NCI-H1105 treated with DMSO at 0.1 percent for 48 hours (cell line): ENCODE data around the gene CNDP1.

ENCODE experiments used
- DNase-seq: peaks from one replicate; lab custom pipeline; 2025; lab: John Stamatoyannopoulos, UW

The CNDP1 gene

DNA sequence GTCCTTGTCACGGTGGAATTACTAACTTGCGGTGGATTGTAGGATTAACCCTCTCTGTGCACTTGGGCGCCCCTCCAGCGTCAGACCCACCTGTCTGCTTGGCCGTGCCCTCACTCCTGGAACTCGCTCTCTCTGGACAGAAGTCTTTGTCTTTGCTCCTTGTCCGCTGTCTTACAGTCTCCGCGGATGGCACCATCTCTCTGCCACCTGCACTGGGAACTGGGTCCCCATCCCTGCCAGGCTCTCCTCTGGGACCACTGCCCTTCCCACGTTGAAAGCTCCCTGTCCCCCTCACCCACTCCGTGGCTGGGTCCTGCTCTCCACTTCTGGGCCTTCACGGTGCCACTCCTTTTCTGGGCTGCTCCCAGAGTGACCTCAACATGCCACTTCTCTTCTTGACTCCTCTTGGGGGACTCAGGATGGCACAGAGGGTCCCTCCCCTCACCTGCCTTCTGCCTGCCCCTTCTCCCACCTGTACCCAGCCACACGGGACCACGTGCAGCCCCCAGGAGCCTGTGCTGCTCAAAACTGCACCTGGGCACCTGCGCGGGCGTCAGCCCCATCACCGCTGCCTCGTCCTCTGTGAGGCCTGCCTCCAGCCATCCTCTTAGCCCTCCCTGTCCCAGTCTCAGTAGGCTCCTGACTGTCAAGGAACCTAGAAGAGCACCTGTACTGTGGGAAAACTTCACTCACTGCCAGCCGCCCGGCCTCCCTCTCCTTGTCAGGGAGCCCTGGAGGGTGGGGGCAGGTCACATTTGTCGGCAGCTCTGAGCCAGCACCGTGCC is 27.0 kb upstream of the CNDP1 start:
- DNase-seq: no peak

DNA sequence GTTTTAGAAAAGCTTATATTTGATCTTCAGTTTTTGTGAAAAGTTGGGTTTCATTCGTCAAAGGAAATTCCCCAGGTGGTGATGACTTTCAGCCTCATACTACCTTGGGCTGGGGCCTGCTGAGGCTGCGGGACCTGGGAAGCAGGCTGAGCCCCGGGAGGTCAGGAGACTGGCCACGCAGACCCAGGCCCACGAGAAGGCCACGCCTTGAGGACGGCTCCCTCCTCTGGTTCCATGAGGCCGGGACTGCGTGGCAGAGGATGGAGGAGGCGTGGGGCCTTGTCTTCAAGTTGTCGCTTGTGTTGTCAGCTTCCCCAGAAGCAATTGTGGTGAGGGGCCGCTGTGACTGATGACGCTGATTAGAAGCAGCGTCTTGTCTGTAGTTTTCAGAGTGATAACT is 26.4 kb upstream of the CNDP1 start:
- no peak for DNase-seq

DNA sequence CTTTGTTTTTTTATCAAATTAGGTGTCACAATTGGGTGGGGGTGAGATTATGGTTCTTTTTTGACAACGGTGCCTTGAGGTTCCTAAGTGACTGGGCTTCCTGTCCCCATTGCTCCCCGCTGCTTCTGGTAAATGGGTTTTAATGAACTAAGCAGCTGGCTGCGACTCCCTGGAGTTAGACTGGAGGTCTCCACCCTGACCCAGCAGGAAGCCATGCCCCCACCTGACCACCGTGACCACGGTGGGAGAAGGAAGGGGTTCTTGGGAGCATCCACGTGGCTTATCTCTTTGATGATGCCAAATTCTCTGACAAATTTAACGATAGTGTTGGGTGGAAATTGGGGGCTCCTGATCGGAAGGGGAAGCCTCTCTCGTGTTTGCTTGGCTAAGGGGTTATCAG is 25.9 kb upstream of the CNDP1 start:
- no peak for DNase-seq

- no peak for DNase-seq
Measured at GRCh38 chr18:74508821-74509225, 25.5 kb upstream of the CNDP1 start.

DNA sequence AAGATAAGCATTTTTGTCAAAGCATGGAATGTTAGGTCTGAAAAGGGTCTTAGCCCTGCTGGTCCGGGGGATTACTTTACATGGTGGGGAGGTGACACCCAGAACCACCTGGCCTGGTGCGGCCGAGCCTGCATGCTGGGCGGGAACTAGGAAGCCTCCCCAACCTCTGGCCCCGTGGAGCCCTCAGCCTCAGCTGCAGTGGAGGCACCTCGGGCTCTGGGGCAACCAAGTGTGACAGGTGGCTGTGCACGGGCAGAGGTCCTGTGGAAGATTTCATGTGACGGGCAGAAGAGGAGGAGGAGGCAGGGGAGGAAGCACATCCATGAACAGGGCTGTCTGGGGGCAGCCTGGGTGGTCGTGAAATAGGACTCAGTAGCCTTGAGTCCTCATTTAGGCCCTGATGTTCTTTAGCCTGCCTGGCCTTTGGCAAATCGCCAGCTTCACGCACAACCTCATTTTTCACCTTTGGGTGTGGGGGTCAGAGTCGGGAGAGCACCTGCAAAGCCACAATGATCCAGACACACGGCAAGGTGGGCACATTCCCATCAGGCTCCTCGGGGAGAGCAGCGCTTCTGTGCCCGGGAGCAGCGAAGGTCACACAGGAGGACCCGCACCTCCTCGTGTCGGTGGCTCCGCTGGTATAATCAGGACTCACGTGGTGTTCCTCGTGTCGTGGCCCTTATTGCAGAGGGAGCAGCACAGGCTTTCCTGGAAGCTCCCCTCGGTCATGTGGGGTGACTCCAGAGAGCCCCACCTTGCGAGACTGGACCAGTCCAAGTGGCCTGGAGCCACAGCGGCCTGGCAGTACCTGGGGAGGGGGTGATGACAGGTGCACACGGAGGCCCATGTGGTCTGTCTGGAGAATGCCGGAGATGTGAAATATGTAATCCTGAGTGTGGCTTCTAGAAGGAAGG is 24.2 kb upstream of the CNDP1 start:
- no peak for DNase-seq

GRCh38 chr18:74510770-74511095 is 23.6 kb upstream of the CNDP1 start:
- DNase-seq: no peak

GRCh38 chr18:74511823-74512222 is 22.5 kb upstream of the CNDP1 start:
- no peak for DNase-seq

DNA sequence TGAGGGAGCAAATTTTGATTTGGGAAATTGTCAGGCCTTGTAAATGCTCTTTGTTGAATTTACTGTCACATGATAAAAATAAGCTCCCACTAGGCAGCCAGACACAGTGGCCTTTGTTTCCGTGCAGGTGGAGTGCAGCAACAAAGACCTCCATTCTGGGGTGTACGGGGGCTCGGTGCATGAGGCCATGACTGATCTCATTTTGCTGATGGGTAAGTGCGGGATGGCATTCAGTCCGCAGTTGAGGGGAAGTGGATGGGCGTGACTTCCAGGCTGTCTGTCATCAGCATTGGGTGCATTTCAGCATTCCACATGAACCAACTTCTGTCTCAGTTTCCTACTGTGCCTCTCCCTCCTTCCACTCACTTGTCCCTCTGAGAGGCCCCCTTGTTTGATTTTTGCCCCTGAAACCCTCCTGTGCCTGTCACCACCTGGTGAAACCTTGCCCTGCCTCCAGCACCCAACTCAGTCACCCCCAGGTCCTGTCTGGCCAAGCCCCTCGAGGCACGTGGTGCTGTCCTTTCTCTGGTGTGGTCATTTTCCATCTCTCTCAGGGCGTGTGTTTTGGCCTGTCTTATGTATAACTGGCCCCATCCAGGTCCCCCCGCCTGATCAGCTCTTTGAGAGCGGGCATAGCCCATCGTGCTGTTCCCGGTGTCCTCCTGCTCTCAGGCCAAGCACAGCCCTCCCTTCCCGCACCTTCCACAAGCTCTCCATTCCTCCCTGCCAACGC is 21.8 kb upstream of the CNDP1 start:
- DNase-seq: no peak

DNA sequence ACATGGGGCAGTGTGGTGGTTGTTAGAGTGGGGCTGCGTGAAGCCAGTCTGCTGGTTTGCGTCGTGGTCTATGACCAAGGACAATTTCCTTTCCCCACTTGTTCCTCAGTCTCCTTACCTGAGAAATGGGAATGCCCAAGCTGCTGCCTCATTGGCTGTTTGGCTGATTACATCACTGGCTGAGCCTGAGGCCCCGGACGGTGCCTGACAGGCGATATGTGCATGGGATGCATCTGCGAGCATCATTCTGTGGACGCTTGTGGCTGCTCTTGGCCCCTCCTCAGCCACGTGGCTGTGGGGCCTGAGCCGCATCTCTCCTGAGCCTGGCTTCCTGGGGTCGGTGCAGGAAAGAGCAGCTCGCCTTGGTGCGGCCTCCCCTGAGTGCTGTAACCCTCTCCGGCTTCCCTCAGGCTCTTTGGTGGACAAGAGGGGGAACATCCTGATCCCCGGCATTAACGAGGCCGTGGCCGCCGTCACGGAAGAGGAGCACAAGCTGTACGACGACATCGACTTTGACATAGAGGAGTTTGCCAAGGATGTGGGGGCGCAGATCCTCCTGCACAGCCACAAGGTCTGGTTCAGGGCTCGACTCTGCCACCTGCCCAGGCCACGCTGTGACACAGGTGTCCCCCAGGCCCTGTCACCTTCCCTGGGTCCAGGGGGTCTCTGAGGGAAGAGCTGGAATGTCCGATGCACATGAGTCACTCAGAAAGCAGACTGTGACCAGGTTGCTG is 21.0 kb upstream of the CNDP1 start:
- DNase-seq: no peak

- DNase-seq: no peak
Measured at GRCh38 chr18:74513883-74514205, 20.5 kb upstream of the CNDP1 start.

GRCh38 chr18:74514860-74515495 is 19.3 kb upstream of the CNDP1 start:
- DNase-seq: no peak

- no peak for DNase-seq
Measured at GRCh38 chr18:74515620-74516231, 18.6 kb upstream of the CNDP1 start.

DNA sequence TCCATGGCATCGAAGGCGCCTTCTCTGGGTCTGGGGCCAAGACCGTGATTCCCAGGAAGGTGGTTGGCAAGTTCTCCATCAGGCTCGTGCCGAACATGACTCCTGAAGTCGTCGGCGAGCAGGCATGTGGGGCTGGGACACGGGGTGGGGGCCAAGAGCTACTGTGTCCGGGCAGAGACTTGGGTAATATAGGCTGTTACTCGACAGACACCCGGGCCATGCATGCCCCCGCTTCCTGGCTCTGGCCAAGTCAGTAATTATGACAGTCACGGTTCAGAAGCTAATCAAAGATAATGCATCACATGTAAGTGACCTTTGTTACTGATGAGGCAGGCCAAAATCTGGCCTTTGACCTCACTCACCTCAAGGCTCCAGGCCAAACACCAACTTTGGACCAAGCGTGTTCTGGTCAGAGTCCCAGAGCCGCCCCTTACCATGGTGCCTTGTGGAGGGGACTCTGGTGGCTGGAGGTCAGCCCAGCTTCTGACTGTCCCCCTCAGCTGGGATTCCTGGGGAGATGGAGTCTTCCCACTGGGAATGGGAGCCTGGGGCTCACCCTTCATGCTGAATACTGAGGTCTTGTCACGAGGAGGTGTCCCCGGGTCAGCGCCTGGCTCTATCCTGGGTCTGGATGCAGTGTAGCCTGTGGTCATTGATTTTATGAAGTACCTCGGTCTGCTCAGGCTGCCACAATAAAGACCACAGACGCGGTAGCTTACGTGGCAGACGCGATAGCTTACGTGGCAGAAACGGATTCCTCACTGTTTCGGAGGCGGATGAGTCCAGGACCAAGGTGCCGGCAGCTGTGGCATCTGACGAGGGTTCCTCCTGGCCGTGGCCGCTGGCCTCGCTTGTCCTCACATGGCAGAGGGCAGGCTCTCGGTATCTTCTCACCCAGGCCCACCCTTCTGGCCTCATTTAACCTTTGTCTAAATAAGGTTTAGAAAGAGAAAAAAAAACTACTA is 17.7 kb upstream of the CNDP1 start:
- DNase-seq: no peak

DNA sequence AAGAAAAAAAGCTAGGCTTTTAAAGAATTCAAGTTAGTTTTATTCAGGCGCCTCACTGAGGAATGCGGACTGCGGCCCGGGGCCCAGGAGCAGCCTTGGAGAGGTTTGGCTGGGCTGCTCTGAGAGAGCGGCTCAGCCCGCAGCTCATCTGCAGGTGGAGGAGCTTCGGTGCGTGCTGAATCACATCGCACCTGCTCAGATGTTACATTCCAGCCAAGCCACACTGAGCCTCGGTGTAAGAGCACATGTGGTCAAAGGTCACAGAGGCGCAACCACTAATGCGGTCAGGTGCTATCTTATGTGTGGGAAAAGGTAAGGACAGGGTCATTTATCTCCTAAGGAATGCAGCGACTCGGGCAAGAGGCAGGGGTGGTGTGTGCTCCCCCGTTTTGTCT is 17.1 kb upstream of the CNDP1 start:
- DNase-seq: no peak

DNA sequence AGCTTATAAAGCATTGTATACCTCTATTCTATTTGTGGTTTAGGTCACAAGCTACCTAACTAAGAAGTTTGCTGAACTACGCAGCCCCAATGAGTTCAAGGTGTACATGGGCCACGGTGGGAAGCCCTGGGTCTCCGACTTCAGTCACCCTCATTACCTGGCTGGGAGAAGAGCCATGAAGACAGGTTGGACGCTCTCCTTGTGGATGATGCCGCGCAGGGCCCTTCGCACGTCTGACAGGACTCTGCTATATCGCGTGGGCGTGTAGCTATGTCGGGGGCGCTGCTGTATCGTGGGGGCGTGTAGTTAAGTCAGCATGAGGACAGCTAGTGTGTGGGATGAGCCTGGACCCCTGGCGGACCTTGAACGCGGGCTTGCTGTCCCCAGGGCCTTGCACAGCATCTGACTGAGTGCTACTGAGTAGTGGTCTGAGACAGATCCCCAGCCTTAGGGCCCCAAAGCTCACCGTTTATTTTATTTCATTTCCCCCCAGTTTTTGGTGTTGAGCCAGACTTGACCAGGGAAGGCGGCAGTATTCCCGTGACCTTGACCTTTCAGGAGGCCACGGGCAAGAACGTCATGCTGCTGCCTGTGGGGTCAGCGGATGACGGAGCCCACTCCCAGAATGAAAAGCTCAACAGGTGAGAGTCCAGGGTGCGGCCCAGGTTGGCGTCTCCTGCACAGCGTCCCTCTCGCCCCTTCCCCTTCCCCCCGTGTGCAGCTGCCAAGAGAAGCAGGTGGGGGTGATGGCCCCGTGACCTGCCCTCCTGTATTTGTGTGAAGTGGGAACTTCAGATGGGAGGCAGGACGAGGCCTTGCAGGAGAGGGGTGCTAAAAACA is 15.6 kb upstream of the CNDP1 start:
- DNase-seq: no peak

DNA sequence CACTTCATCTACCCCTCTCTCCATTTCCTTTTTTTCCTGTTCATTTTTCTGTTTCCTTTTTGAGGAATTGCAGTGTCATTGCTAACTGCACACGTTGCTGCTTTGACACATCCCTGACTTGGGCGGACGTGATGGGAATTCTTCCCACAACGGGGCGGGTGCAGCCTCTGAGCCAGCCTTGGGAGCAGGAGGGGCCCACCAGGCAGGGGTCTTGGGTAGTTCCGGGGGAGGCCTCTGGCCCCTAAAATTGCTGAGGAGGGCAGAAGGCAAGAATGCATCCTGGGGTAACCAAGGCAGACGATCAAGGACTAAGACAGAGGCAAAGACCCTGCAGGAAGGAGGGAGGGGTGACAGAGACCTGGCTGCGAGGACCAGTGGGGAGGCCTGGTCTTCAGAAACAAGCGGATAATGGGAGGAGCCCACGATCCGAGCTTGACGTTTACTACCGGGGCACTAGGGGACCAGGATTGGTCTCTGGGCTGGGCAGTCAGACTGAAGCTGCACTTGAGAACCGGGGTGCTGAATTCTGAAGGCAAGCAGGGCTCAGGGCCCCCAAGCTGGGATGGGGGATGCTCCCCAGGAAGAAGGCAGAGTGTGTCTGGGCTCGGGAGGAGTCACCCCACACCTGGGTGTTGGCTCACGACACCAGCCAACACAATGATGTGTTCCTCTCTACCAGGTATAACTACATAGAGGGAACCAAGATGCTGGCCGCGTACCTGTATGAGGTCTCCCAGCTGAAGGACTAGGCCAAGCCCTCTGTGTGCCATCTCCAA is 14.8 kb upstream of the CNDP1 start:
- DNase-seq: no peak

- DNase-seq: no peak
Measured at GRCh38 chr18:74520096-74520833, 14.0 kb upstream of the CNDP1 start.
